ENCODE results near the gene ACAP3. TPM values are rescaled to one million over a fixed set of nuclear protein-coding genes. Genes with fewer than 3 reads are reported as not detected.

ACAP3 gene
- total RNA-seq, 1 experiment from 2014 or later: 30.7 TPM

- DNase-seq (ENCODE audit: low read depth, low spot score) (no peak), ATAC-seq (peak; percentile 86)
- Histone ChIP-seq H3K4me1 (ENCODE audit: control insufficient read depth, insufficient read depth, low read length) (peaks cover 12% of the 10 kb centered on the region), H3K27ac (ENCODE audit: low read length) (no peak overlapping the region), H3K9me3 (ENCODE audit: control insufficient read depth, insufficient read depth, low read depth, low read length) (no peaks in the 10 kb centered on the region), H3K27me3 (ENCODE audit: control insufficient read depth, insufficient read depth, low read length) (no peaks in the 10 kb centered on the region), H3K36me3 (ENCODE audit: control insufficient read depth, insufficient read depth, low read length) (no peaks in the 10 kb centered on the region), H3K4me3 (ENCODE audit: low read depth in 2 of 2, low read length in 2 of 2) (no peak overlapping the region)
- intact Hi-C loops (cut with micrococcal nuclease; ENCODE audit: unreplicated experiment): no loop called here
- TF ChIP-seq CTCF (IDR thresholded peaks at IDR 0.05) (peak; percentile 87), REST (IDR thresholded peaks at IDR 0.05; ENCODE audit: insufficient read depth in 1 of 2, low read depth in 2 of 2, low read length in 1 of 2) (no peak), TCF7L2 (IDR thresholded peaks at IDR 0.05; ENCODE audit: low read depth, low read length) (no peak), SIN3A (IDR thresholded peaks at IDR 0.05; ENCODE audit: borderline replicate concordance, insufficient read depth, low read depth, low read length) (no peak), POLR2AphosphoS5 (IDR thresholded peaks at IDR 0.05; ENCODE audit: low read depth, low read length) (no peak)
- ChIA-PET POLR2A (no interaction called here), CTCF (interaction anchor here (0.6 to 1.1 kb wide), 8 partner anchors 9 to 369 kb away, joined by 3 to 11 read pairs (median 6); partner anchors contain the start of gene ISG15)
- BruUV-seq (replicated peaks): no TSS peak
- in situ Hi-C loops (cut with HindIII; ENCODE audit: low pct_unique_long_range_greater_than_20kb, low sequenced_read_pairs): no loop called here
Measured at GRCh38 chr1:1291548-1292441, 15.9 kb downstream of the ACAP3 start.

DNA sequence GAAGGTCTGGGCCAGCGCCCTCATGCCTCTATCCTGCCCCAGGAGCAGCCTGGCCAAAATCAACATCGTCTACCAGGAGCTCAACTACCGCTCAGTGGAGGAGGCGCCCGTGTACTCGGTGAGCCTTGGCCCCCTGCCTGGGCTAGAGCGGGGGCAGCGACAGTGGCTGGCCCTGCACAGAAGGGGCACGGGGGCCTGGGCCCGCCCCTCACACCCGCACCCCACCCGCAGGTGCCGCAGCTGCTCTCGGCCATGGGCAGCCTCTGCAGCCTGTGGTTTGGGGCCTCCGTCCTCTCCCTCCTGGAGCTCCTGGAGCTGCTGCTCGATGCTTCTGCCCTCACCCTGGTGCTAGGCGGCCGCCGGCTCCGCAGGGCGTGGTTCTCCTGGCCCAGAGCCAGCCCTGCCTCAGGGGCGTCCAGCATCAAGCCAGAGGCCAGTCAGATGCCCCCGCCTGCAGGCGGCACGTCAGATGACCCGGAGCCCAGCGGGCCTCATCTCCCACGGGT lies 16.7 kb downstream of the ACAP3 start:
- H3K4me1 ChIP-seq (ENCODE audit: control insufficient read depth, insufficient read depth, low read length): peaks cover 12% of the 10 kb centered on the region
- no peak for DNase-seq (ENCODE audit: low read depth, low spot score)
- H3K36me3 ChIP-seq (ENCODE audit: control insufficient read depth, insufficient read depth, low read length): no peaks in the 10 kb centered on the region
- BruUV-seq (replicated peaks): no TSS peak
- H3K27me3 ChIP-seq (ENCODE audit: control insufficient read depth, insufficient read depth, low read length): no peaks in the 10 kb centered on the region
- ATAC-seq: peak; percentile 41
- H3K27ac ChIP-seq (ENCODE audit: low read length): no peak overlapping the region
- ChIA-PET POLR2A (no interaction called here), CTCF (interaction anchor here (0.6 to 1.1 kb wide), 10 partner anchors 9 to 368 kb away, joined by 3 to 11 read pairs (median 6); partner anchors contain the start of gene ISG15)
- in situ Hi-C loops (cut with HindIII; ENCODE audit: low pct_unique_long_range_greater_than_20kb, low sequenced_read_pairs): no loop called here
- H3K9me3 ChIP-seq (ENCODE audit: control insufficient read depth, insufficient read depth, low read depth, low read length): no peaks in the 10 kb centered on the region
- intact Hi-C loops (cut with micrococcal nuclease; ENCODE audit: unreplicated experiment): no loop called here
- no peak overlapping the region for H3K4me3 ChIP-seq (ENCODE audit: low read depth in 2 of 2, low read length in 2 of 2)
- TF ChIP-seq CTCF (IDR thresholded peaks at IDR 0.05) (no peak), REST (IDR thresholded peaks at IDR 0.05; ENCODE audit: insufficient read depth in 1 of 2, low read depth in 2 of 2, low read length in 1 of 2) (no peak)

All from Panc1 (cell line).